Measurements from ENCODE around the gene OXA1L. TPM values are rescaled to one million over a fixed set of nuclear protein-coding genes. Genes with fewer than 3 reads are reported as not detected.

OXA1L gene
- polyA plus RNA-seq, 1 donor (not counting 4 experiments of a cell fraction or from before 2014, with no cell fraction given) = 130 TPM

DNA sequence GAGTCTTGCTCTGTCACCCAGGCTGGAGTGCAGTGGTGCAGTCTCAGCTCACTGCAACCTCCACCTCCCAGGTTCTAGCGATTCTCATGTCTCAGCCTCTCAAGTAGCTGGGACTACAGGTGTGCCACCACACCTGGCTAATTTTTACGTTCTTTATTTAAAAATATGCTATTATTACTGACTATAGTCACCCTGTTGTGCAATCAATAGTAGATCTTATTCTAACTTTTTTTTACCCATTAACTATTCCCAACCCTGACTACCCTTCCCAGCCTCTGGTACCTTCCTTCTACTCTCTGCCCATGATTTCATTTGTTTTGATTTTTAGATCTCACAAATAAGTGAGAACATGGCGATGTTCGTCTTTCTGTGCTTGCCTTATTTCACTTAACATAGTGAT lies 2.5 kb downstream of the OXA1L start:
- no peak overlapping the region for H3K4me2 ChIP-seq (ENCODE audit: control insufficient read depth, extremely low read depth, insufficient read depth, low read depth, low read length)
- H3K9me1 ChIP-seq (ENCODE audit: control insufficient read depth, extremely low read depth, insufficient read depth, low read length) = no peaks in the 10 kb centered on the region
- no peak overlapping the region for H2AFZ ChIP-seq (ENCODE audit: control insufficient read depth, low read length)
- no peaks in the 10 kb centered on the region for H4K20me1 ChIP-seq (ENCODE audit: control insufficient read depth, extremely low read depth, insufficient read depth, low read length)
- no peak for TF ChIP-seq EZH2 (IDR thresholded peaks at IDR 0.05; ENCODE audit: low read length)
- TF ChIP-seq, protein P1, sequence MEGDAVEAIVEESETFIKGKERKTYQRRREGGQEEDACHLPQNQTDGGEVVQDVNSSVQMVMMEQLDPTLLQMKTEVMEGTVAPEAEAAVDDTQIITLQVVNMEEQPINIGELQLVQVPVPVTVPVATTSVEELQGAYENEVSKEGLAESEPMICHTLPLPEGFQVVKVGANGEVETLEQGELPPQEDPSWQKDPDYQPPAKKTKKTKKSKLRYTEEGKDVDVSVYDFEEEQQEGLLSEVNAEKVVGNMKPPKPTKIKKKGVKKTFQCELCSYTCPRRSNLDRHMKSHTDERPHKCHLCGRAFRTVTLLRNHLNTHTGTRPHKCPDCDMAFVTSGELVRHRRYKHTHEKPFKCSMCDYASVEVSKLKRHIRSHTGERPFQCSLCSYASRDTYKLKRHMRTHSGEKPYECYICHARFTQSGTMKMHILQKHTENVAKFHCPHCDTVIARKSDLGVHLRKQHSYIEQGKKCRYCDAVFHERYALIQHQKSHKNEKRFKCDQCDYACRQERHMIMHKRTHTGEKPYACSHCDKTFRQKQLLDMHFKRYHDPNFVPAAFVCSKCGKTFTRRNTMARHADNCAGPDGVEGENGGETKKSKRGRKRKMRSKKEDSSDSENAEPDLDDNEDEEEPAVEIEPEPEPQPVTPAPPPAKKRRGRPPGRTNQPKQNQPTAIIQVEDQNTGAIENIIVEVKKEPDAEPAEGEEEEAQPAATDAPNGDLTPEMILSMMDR (optimal IDR thresholded peaks at IDR 0.05 in 1 of 3, IDR thresholded peaks at IDR 0.05 in 1 of 3, conservative IDR thresholded peaks at IDR 0.05 in 1 of 3; ENCODE audit: extremely low read depth in 1 of 3, insufficient read depth in 2 of 3, low read length in 3 of 3) = no peak
- DNase-seq (ENCODE audit: low read depth, low spot score) (no peak), FAIRE-seq (no peak)
- no peak overlapping the region for H3K4me3 ChIP-seq (ENCODE audit: control insufficient read depth in 2 of 3, extremely low read depth in 1 of 3, insufficient read depth in 2 of 3, low read depth in 1 of 3, low read length in 3 of 3)
- H3K4me1 ChIP-seq (ENCODE audit: control insufficient read depth, extremely low read depth, insufficient read depth, low read length) = peaks cover 16% of the 10 kb centered on the region
- H3K9ac ChIP-seq (ENCODE audit: control insufficient read depth, extremely low read depth, insufficient read depth, low read length) = no peak overlapping the region
- H3K36me3 ChIP-seq (ENCODE audit: control insufficient read depth in 2 of 2, extremely low read depth in 1 of 2, insufficient read depth in 2 of 2, low read length in 2 of 2) = peaks cover 24 to 32% of the 10 kb centered on the region in 2 experiments
- H3K79me2 ChIP-seq (ENCODE audit: control insufficient read depth, insufficient read depth, low read length) = peaks cover 24% of the 10 kb centered on the region
- dilution Hi-C loops (cut with MboI; ENCODE audit: extremely low pct_ligation_motif_present, low sequenced_read_pairs) = no loop called here
- H3K9me3 ChIP-seq (ENCODE audit: control insufficient read depth, low read depth, low read length) = no peaks in the 10 kb centered on the region
- H3K27ac ChIP-seq (ENCODE audit: control insufficient read depth, insufficient read depth, low read length) = no peak overlapping the region
- no peaks in the 10 kb centered on the region for H3K27me3 ChIP-seq (ENCODE audit: control insufficient read depth, extremely low read depth, insufficient read depth, low read length)

DNA sequence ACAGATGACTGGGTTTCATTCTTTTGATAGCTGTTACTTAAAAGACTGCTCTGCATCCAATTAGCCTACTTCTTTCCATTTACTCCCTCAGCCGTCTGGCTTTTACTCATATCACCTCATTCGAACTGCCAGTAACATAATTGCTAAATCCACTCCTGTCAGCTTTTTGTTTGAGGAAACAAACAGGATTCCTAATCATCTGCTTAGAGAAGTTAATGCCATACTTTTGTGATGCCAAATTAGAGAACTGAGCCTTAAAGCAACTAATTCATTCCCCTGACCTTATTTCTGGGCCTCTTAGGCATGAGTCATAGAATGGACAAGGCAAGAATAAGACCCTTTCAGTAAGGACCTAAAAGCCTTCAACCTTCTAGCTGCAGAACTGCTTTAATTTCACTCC lies 2.9 kb downstream of the OXA1L start:
- H3K4me1 ChIP-seq (ENCODE audit: control insufficient read depth, extremely low read depth, insufficient read depth, low read length) = peaks cover 16% of the 10 kb centered on the region
- no peak overlapping the region for H2AFZ ChIP-seq (ENCODE audit: control insufficient read depth, low read length)
- no peaks in the 10 kb centered on the region for H4K20me1 ChIP-seq (ENCODE audit: control insufficient read depth, extremely low read depth, insufficient read depth, low read length)
- H3K4me2 ChIP-seq (ENCODE audit: control insufficient read depth, extremely low read depth, insufficient read depth, low read depth, low read length) = no peak overlapping the region
- DNase-seq (ENCODE audit: low read depth, low spot score) (no peak), FAIRE-seq (no peak)
- H3K36me3 ChIP-seq (ENCODE audit: control insufficient read depth in 2 of 2, extremely low read depth in 1 of 2, insufficient read depth in 2 of 2, low read length in 2 of 2) = peaks cover 24 to 32% of the 10 kb centered on the region in 2 experiments
- H3K79me2 ChIP-seq (ENCODE audit: control insufficient read depth, insufficient read depth, low read length) = peaks cover 24% of the 10 kb centered on the region
- H3K9me3 ChIP-seq (ENCODE audit: control insufficient read depth, low read depth, low read length) = no peaks in the 10 kb centered on the region
- no peaks in the 10 kb centered on the region for H3K27me3 ChIP-seq (ENCODE audit: control insufficient read depth, extremely low read depth, insufficient read depth, low read length)
- dilution Hi-C loops (cut with MboI; ENCODE audit: extremely low pct_ligation_motif_present, low sequenced_read_pairs) = no loop called here
- no peak overlapping the region for H3K27ac ChIP-seq (ENCODE audit: control insufficient read depth, insufficient read depth, low read length)
- TF ChIP-seq, protein P1 (optimal IDR thresholded peaks at IDR 0.05 in 1 of 3, IDR thresholded peaks at IDR 0.05 in 1 of 3, conservative IDR thresholded peaks at IDR 0.05 in 1 of 3; ENCODE audit: extremely low read depth in 1 of 3, insufficient read depth in 2 of 3, low read length in 3 of 3) = no peak
- no peak for TF ChIP-seq EZH2 (IDR thresholded peaks at IDR 0.05; ENCODE audit: low read length)
- H3K9ac ChIP-seq (ENCODE audit: control insufficient read depth, extremely low read depth, insufficient read depth, low read length) = no peak overlapping the region
- no peak overlapping the region for H3K4me3 ChIP-seq (ENCODE audit: control insufficient read depth in 2 of 3, extremely low read depth in 1 of 3, insufficient read depth in 2 of 3, low read depth in 1 of 3, low read length in 3 of 3)
- H3K9me1 ChIP-seq (ENCODE audit: control insufficient read depth, extremely low read depth, insufficient read depth, low read length) = no peaks in the 10 kb centered on the region

Data from keratinocyte (primary cell).